ENCODE measurements around the gene KRTAP9-8.
"Not testable (repeated sequence)": the region's sequence is repeated elsewhere in the genome, so short reads cannot be mapped to it uniquely, and the experiment has no call there.

KRTAP9-8 gene

GRCh38 chr17:41251261-41251660 is 13.5 kb downstream of the KRTAP9-8 start:
- no peak overlapping the region for H3K9ac ChIP-seq (ENCODE audit: insufficient read length)
- H3K36me3 ChIP-seq (ENCODE audit: insufficient read depth, low read length): no peaks in the 10 kb centered on the region
- H3K9me3 ChIP-seq (ENCODE audit: low read depth, low read length): no peaks in the 10 kb centered on the region
- TF ChIP-seq FOXP2 (optimal IDR thresholded peaks at IDR 0.05; ENCODE audit: control extremely low read depth, extremely low read length, insufficient read depth): no peak
- no peak for TF ChIP-seq EZH2 (IDR thresholded peaks at IDR 0.05)
- no peak for TF ChIP-seq POLR2AphosphoS5 (IDR thresholded peaks at IDR 0.05; ENCODE audit: borderline replicate concordance, low read depth, low read length)
- no peak for DNase-seq (ENCODE audit: low read depth, low spot score)
- H3K4me3 ChIP-seq: no peak overlapping the region
- H3K27ac ChIP-seq: no peak overlapping the region

- no peaks in the 10 kb centered on the region for H3K36me3 ChIP-seq (ENCODE audit: insufficient read depth, low read length)
- no peak overlapping the region for H3K27ac ChIP-seq
- no peak overlapping the region for H3K9ac ChIP-seq (ENCODE audit: insufficient read length)
- H3K4me3 ChIP-seq: no peak overlapping the region
- no peaks in the 10 kb centered on the region for H3K9me3 ChIP-seq (ENCODE audit: low read depth, low read length)
- no peak for TF ChIP-seq EZH2 (IDR thresholded peaks at IDR 0.05)
- no peak for TF ChIP-seq POLR2AphosphoS5 (IDR thresholded peaks at IDR 0.05; ENCODE audit: borderline replicate concordance, low read depth, low read length)
- no peak for TF ChIP-seq FOXP2 (optimal IDR thresholded peaks at IDR 0.05; ENCODE audit: control extremely low read depth, extremely low read length, insufficient read depth)
- no peak for DNase-seq (ENCODE audit: low read depth, low spot score)
Measured at GRCh38 chr17:41254861-41255260, 17.1 kb downstream of the KRTAP9-8 start.

DNA sequence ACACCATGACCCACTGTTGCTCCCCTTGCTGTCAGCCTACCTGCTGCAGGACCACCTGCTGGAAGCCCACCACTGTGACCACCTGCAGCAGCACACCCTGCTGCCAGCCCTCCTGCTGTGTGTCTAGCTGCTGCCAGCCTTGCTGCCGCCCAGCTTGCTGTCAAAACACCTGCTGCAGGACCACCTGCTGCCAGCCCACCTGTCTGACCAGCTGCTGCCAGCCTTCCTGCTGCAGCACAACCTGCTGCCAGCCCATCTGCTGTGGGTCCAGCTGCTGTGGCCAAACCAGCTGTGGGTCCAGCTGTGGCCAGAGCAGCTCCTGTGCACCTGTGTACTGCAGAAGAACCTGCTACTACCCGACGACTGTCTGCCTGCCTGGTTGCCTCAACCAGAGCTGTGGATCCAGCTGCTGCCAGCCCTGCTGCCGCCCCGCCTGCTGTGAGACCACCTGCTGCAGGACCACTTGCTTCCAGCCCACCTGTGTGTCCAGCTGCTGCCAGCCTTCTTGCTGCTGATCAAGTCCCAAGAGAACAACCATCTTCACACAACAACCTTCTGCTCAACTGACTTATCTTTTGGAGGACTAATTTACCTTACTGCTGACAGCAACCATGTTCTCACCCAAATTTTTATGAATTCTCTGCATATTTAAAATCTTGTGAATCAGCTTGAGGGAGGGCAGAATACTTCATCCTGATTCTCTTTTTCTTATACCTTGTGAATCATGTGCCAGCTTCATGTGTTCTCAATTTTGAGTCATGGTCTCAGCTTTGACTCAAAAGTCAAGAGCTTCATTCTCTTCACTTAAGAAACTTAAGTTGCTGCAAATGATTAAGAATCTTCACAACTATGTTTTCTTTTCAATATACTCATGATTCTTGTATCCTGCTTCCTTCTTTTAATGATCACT is 17.8 kb downstream of the KRTAP9-8 start, which contains the start of gene KRTAP9-9:
KRTAP9-9 (plus strand) TSS at position 4 of the 910 bp plus-strand sequence.
- H3K27ac ChIP-seq; H3K9ac ChIP-seq (ENCODE audit: insufficient read length); H3K4me3 ChIP-seq; H3K36me3 ChIP-seq (ENCODE audit: insufficient read depth, low read length); DNase-seq (ENCODE audit: low read depth, low spot score); H3K9me3 ChIP-seq (ENCODE audit: low read depth, low read length): not testable (repeated sequence)

DNA sequence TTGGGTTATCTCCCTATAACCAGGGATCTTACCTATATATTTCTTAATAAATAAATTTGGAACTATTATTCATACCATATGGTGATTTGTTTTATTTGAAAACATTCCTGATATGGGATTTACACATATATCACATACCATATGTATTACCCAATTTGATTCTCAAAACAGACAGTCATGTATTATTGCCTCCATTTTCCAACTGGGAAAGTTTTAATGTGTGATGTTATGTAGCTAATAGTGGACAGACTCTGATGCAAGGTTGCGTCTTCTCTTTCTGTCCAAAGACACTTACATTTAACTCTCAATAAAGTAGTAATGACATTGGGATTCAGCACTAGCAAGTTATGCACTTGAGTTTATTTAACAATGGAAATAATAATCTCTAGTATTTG is 18.5 kb downstream of the KRTAP9-8 start:
- H3K9ac ChIP-seq (ENCODE audit: insufficient read length): no peak overlapping the region
- H3K4me3 ChIP-seq: no peak overlapping the region
- H3K36me3 ChIP-seq (ENCODE audit: insufficient read depth, low read length): no peaks in the 10 kb centered on the region
- H3K27ac ChIP-seq: no peak overlapping the region
- no peak for DNase-seq (ENCODE audit: low read depth, low spot score)
- H3K9me3 ChIP-seq (ENCODE audit: low read depth, low read length): no peaks in the 10 kb centered on the region
- TF ChIP-seq POLR2AphosphoS5 (IDR thresholded peaks at IDR 0.05; ENCODE audit: borderline replicate concordance, low read depth, low read length) (no peak), EZH2 (IDR thresholded peaks at IDR 0.05) (no peak), FOXP2 (optimal IDR thresholded peaks at IDR 0.05; ENCODE audit: control extremely low read depth, extremely low read length, insufficient read depth) (no peak)

DNA sequence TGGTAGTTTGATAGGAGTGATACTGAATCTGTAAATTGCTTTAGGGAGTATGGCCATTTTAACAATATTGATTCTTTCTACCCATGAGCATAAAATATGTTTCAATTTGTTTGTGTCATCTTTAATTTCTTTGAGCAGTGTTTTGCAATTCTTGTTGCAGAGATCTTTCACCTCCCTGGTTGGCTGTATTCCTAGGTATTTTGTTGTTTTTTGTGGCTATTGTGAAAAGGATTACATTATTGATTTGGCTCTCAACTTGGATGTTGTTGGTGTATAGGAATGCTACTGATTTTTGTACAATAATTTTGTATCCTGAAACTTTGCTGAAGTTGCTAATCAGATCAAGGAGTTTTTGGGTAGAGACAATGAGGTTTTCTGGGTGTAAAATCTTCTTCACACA is 20.6 kb downstream of the KRTAP9-8 start:
- H3K4me3 ChIP-seq: no peak overlapping the region
- DNase-seq (ENCODE audit: low read depth, low spot score): no peak
- TF ChIP-seq POLR2AphosphoS5 (IDR thresholded peaks at IDR 0.05; ENCODE audit: borderline replicate concordance, low read depth, low read length): no peak
- TF ChIP-seq EZH2 (IDR thresholded peaks at IDR 0.05): no peak
- no peak for TF ChIP-seq FOXP2 (optimal IDR thresholded peaks at IDR 0.05; ENCODE audit: control extremely low read depth, extremely low read length, insufficient read depth)
- H3K9me3 ChIP-seq (ENCODE audit: low read depth, low read length): no peaks in the 10 kb centered on the region
- H3K9ac ChIP-seq (ENCODE audit: insufficient read length): no peak overlapping the region
- no peak overlapping the region for H3K27ac ChIP-seq
- no peaks in the 10 kb centered on the region for H3K36me3 ChIP-seq (ENCODE audit: insufficient read depth, low read length)

DNA sequence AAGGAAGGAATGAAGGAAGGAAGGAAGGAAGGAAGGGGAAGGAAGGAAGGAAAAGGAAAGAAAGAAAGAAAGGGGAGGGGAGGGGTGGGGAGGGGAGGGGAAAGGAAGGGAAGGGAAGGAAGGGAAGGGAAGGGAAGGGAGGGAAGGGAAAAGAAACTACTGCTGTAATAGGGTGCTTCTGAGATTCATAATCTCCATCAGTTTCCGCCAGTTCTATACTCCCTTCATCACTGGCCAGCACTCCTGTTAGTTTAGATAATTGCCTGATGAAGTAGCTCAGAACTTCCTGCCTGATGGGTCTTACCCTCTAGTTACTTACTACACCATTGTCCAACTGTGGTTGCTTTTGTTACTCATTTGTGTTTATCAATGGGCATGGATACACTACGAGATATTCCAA is 25.4 kb downstream of the KRTAP9-8 start:
- DNase-seq (ENCODE audit: low read depth, low spot score): no peak
- H3K27ac ChIP-seq: no peak overlapping the region
- no peaks in the 10 kb centered on the region for H3K36me3 ChIP-seq (ENCODE audit: insufficient read depth, low read length)
- TF ChIP-seq POLR2AphosphoS5 (IDR thresholded peaks at IDR 0.05; ENCODE audit: borderline replicate concordance, low read depth, low read length) (no peak), FOXP2 (optimal IDR thresholded peaks at IDR 0.05; ENCODE audit: control extremely low read depth, extremely low read length, insufficient read depth) (no peak), EZH2 (IDR thresholded peaks at IDR 0.05) (no peak)
- no peaks in the 10 kb centered on the region for H3K9me3 ChIP-seq (ENCODE audit: low read depth, low read length)
- H3K9ac ChIP-seq (ENCODE audit: insufficient read length): no peak overlapping the region
- H3K4me3 ChIP-seq: no peak overlapping the region

DNA sequence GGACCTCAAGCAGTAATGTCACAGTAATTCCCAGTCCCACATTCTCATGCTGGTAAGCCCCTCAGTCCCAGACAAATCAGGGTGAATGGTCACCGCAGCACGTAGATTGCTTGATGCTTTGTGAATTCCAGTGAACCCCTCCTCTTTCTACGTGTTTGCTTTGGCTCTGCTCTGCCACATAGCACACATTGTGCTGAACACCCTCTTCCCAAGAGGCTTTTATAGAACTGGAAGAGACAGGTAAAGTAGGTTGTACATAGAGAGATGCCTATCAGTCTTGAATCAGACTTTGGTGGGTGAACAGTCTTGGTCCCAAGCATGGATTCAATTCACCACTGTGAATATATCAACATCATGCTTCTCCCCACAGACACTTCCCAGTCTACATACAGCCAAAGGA is 26.8 kb downstream of the KRTAP9-8 start:
- no peaks in the 10 kb centered on the region for H3K9me3 ChIP-seq (ENCODE audit: low read depth, low read length)
- DNase-seq (ENCODE audit: low read depth, low spot score): no peak
- no peak overlapping the region for H3K9ac ChIP-seq (ENCODE audit: insufficient read length)
- no peak overlapping the region for H3K27ac ChIP-seq
- H3K4me3 ChIP-seq: no peak overlapping the region
- H3K36me3 ChIP-seq (ENCODE audit: insufficient read depth, low read length): no peaks in the 10 kb centered on the region
- TF ChIP-seq EZH2 (IDR thresholded peaks at IDR 0.05) (no peak), FOXP2 (optimal IDR thresholded peaks at IDR 0.05; ENCODE audit: control extremely low read depth, extremely low read length, insufficient read depth) (no peak), POLR2AphosphoS5 (IDR thresholded peaks at IDR 0.05; ENCODE audit: borderline replicate concordance, low read depth, low read length) (no peak)

DNA sequence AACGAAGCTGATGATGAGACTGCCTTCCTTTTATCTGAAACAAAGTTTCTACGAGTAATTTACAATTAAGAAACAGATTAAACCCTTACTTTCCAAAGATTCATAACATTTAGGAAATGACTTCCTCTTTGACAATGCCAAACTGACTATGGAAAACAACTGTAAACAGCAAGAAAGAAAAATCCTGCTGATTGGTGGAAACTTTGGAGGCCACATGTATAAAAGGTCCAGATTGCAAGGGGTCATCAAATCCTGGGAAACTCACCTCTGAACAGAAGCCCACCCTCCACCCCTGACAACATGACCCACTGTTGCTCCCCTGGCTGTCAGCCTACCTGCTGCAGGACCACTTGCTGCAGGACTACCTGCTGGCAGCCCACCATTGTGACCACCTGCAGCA is 27.3 kb downstream of the KRTAP9-8 start, which contains the start of gene KRTAP9-6:
KRTAP9-6 (plus strand) TSS at position 301 of the 400 bp plus-strand sequence; CDS start at position 301, 0 bp downstream.
- no peak within 1 kb of the TSS for H3K4me3 ChIP-seq
- no peaks in the 10 kb centered on the region for H3K36me3 ChIP-seq (ENCODE audit: insufficient read depth, low read length)
- DNase-seq (ENCODE audit: low read depth, low spot score): no peak
- H3K9ac ChIP-seq (ENCODE audit: insufficient read length): no peak within 1 kb of the TSS
- H3K9me3 ChIP-seq (ENCODE audit: low read depth, low read length): no peaks in the 10 kb centered on the region
- no peak within 1 kb of the TSS for H3K27ac ChIP-seq
- no peak for TF ChIP-seq POLR2AphosphoS5 (IDR thresholded peaks at IDR 0.05; ENCODE audit: borderline replicate concordance, low read depth, low read length)
- TF ChIP-seq FOXP2 (optimal IDR thresholded peaks at IDR 0.05; ENCODE audit: control extremely low read depth, extremely low read length, insufficient read depth): no peak
- no peak for TF ChIP-seq EZH2 (IDR thresholded peaks at IDR 0.05)
